H1 (cell line): ENCODE measurements around the gene NOP9. TPM values are rescaled to one million over a fixed set of nuclear protein-coding genes. Genes with fewer than 3 reads are reported as not detected.

Experiments used
- BACH1 ChIP-seq: IDR thresholded peaks from 2 replicates; pipeline ENCODE4 v1.6.1; 2012; ENCODE audit warnings: low read length, improper control_type of control experiment
- CTCF ChIP-seq, 3 experiments: IDR thresholded peaks; 1 replicate in 2 of 3; 2 replicates in 1 of 3; pipeline versions ENCODE4 v1.5.1 to v1.6.1; 2011; ENCODE audit warnings: low read length in 3 of 3, mild to moderate bottlenecking in 3 of 3, inconsistent platforms in 2 of 3, low read depth in 1 of 3, moderate library complexity in 1 of 3; ENCODE audit not compliant: insufficient read depth in 1 of 3; ENCODE audit errors: control extremely low read depth in 1 of 3
- EP300 ChIP-seq, 2 experiments: IDR thresholded peaks; 1 replicate in 1 of 2; 2 replicates in 1 of 2; pipeline ENCODE4 v1.6.1; 2011 to 2012; ENCODE audit warnings: low read depth in 2 of 2, low read length in 2 of 2, mild to moderate bottlenecking in 2 of 2, borderline replicate concordance in 1 of 2, inconsistent platforms in 1 of 2, moderate library complexity in 1 of 2
- GABPA ChIP-seq: IDR thresholded peaks from 2 replicates; pipeline ENCODE4 v1.6.1; 2011; ENCODE audit warnings: mild to moderate bottlenecking, low read length, moderate library complexity, borderline replicate concordance; ENCODE audit not compliant: insufficient read depth
- GTF2F1 ChIP-seq: IDR thresholded peaks from 2 replicates; pipeline ENCODE4 v1.6.1; 2012; ENCODE audit warnings: low read depth, low read length, improper control_type of control experiment, borderline replicate concordance
- TAF7 ChIP-seq: optimal IDR thresholded peaks from 2 replicates; pipeline ENCODE3; 2011; ENCODE audit warnings: low read depth, mild to moderate bottlenecking, inconsistent platforms, low read length, moderate library complexity, borderline replicate concordance
- TCF12 ChIP-seq: IDR thresholded peaks from 2 replicates; pipeline ENCODE4 v1.6.1; 2011; ENCODE audit warnings: low read depth, mild to moderate bottlenecking, low read length
- polyA plus RNA-seq, 7 experiments: library from polyadenylated mRNA; depleted of rRNA in 3 of 7; stranded (reverse) in 5 of 7; unstranded in 2 of 7; fragments of >200 nt in 5 of 7; fragments of 200-250 nt in 2 of 7; gene quantifications; 1 replicate in 5 of 7; 2 replicates in 1 of 7; 4 replicates in 1 of 7; pipeline versions ENCODE4 v1.2.1 to v1.2.3, GENCODE V29; 2011 to 2013; ENCODE audit warnings: missing spikeins in 2 of 7, mixed read lengths in 2 of 7
- total RNA-seq: library from RNA; stranded (reverse); fragmentation: NEBNext Ultra II Directional; extraction: Animal tissue kit (Norgen Biotek cat#: 25700); gene quantifications from 2 replicates; pipeline ENCODE4 v1.2.1, GENCODE V29; 2021

Gene NOP9
- total and polyA plus RNA-seq, 2 of the 8 experiments (the other 6 are each of a cell fraction or from before 2014, with no cell fraction given) = 17.8 to 34.8 TPM

DNA sequence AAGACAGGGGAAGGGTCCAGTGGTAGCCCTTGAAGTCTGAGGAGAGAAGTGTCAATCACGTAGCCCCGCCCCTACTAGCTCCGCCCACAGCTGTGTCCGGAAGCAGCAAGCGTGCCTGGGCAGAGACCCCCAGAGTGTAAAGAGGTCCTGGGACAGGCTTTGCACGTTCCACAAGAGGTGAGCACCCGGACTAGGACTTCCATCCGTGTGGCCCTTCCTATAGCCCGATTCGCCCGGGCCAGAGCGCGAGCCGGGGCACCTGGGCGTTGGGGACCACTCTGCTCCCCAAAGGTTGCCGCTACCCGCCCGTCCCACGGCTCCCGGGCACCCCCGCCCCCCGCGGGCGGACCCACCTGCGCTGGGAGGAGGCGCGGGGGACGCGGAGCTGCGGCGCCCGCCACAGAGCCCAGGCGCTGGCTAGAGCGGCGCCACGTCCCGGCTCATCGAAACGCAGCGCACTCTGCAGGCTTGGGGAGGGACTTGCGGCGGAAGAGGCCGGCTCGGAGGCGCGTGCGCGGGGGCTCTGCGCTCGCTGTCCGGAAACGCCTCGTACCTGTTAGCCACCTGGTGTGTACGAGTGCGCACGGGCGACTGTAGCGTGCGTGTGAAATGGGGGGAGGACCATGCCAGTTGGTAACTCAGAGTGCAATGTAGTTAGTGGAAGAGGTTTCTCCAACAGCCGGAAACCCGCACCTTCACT, 28.4 kb upstream of the NOP9 start, which contains the start of gene RABGGTA (continued):
- TF ChIP-seq CTCF (IDR thresholded peaks at IDR 0.05; ENCODE audit: control extremely low read depth in 1 of 3, insufficient read depth in 1 of 3, low read depth in 1 of 3, low read length in 3 of 3) (peak; percentile 87 to 90 (median 90)), BACH1 (peak; percentile 35; the same call in 1 of the 2 replicates), TAF7 (peak; percentile 86), EP300 (IDR thresholded peaks at IDR 0.05; ENCODE audit: borderline replicate concordance in 1 of 2, low read depth in 2 of 2, low read length in 2 of 2) (peak; percentile 14 to 76; a peak in 2 of 3 replicates), TCF12 (0 out of 2 replicates have a peak, but pooled peaks have one; percentile 72), GTF2F1 (peak; percentile 18; the same call in 1 of the 2 replicates), GABPA (peak; percentile 48; the same call in 1 of the 2 replicates)
